OCI-LY7 (cell line): ENCODE results near the gene DPYSL5.

ENCODE experiments used
- CTCF ChIP-seq: fragments of 200-600 bp; sonication (generic); conservative IDR thresholded peaks from 2 replicates; pipeline ENCODE4 v1.5.1; 2014; ENCODE audit warnings: mild to moderate bottlenecking, antibody characterized with exemption, low read length, moderate library complexity, mixed read lengths
- EZH2phosphoT487 ChIP-seq: fragments of 200-600 bp; sonication (generic); IDR thresholded peaks from 2 replicates; pipeline ENCODE4 v1.6.1; 2018; ENCODE audit warnings: low read depth, borderline replicate concordance, mild to moderate bottlenecking, mixed run types, antibody characterized with exemption, low read length, moderate library complexity, mixed read lengths

GRCh38 chr2:26950246-26950645 is 102.3 kb downstream of the DPYSL5 start:
- TF ChIP-seq CTCF (no peak), EZH2phosphoT487 (no peak)
